ENCODE data around the gene IQCN.

The IQCN gene

GRCh38 chr19:18221815-18222725 lies 52.2 kb downstream of the IQCN start:
- H3K4me1 ChIP-seq (ENCODE audit: insufficient read depth, insufficient read length), result peaks cover 20% of the 10 kb centered on the region
- peaks cover 30% of the 10 kb centered on the region for H3K27me3 ChIP-seq (ENCODE audit: insufficient read depth, insufficient read length)
- no peak overlapping the region for H3K9ac ChIP-seq (ENCODE audit: insufficient read length, low read depth)
- no peaks in the 10 kb centered on the region for H3K9me3 ChIP-seq (ENCODE audit: insufficient read depth, low read length)
- no peak overlapping the region for H3K4me3 ChIP-seq (ENCODE audit: insufficient read length, low read depth)
- no peak for DNase-seq (ENCODE audit: low read depth, low spot score)
- no peak for TF ChIP-seq ZNF274 (IDR thresholded peaks at IDR 0.05; ENCODE audit: low read depth, low read length)
- TF ChIP-seq YY1 (IDR thresholded peaks at IDR 0.05; ENCODE audit: insufficient read depth, insufficient read length), result no peak
- TF ChIP-seq SUZ12 (IDR thresholded peaks at IDR 0.05; ENCODE audit: extremely low read depth, insufficient read depth, insufficient read length), result no peak
- H3K36me3 ChIP-seq (ENCODE audit: insufficient read depth, insufficient read length, low read length), result no peaks in the 10 kb centered on the region

DNA sequence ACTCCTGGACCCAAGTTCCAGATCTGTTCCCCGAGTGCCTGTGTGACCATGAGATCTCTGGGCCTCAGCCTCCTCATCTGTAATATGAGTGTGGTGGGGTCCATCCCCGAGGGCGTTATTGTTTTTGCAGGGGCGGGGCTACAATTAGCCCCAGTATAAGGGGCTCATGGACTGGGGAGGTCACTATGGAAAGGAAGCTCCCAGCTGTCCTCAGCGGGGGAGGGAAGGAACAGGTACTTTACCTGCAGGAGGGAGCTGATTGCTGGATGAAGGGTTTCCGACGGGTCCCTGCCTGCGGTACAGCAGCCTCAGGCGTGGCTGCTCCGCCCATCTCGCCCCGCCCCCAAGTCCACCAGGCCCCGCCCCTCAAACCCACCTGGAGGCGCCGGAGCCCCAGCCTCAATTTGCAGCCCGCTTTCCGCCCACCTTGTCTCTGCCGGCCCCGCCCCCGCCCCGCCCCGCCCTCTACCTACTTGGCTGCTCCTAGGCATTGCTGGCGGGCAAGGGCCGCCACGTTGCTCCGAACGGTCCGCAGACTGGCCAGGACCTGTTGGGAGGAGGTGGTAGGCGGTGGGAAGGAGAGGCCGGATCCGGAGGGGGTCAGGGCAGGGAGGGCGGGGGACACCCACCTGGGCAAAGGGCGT lies 53.5 kb downstream of the IQCN start:
- Histone ChIP-seq H3K27me3 (ENCODE audit: insufficient read depth, insufficient read length) (peaks cover 17% of the 10 kb centered on the region), H3K9me3 (ENCODE audit: insufficient read depth, low read length) (no peaks in the 10 kb centered on the region), H3K4me3 (ENCODE audit: insufficient read length, low read depth) (peak overlapping the region; percentile 12), H3K9ac (ENCODE audit: insufficient read length, low read depth) (peak overlapping the region; percentile 26), H3K4me1 (ENCODE audit: insufficient read depth, insufficient read length) (peaks cover 17% of the 10 kb centered on the region), H3K36me3 (ENCODE audit: insufficient read depth, insufficient read length, low read length) (no peaks in the 10 kb centered on the region)
- no peak for DNase-seq (ENCODE audit: low read depth, low spot score)
- no peak for TF ChIP-seq YY1 (IDR thresholded peaks at IDR 0.05; ENCODE audit: insufficient read depth, insufficient read length)

GRCh38 chr19:18219911-18220631 lies 54.2 kb downstream of the IQCN start:
- H3K4me3 ChIP-seq (ENCODE audit: insufficient read length, low read depth), result no peak overlapping the region
- H3K27me3 ChIP-seq (ENCODE audit: insufficient read depth, insufficient read length), result peaks cover 10% of the 10 kb centered on the region
- peak overlapping the region; percentile 26 for H3K9ac ChIP-seq (ENCODE audit: insufficient read length, low read depth)
- H3K9me3 ChIP-seq (ENCODE audit: insufficient read depth, low read length), result no peaks in the 10 kb centered on the region
- no peak for DNase-seq (ENCODE audit: low read depth, low spot score)
- no peak for TF ChIP-seq SUZ12 (IDR thresholded peaks at IDR 0.05; ENCODE audit: extremely low read depth, insufficient read depth, insufficient read length)
- TF ChIP-seq YY1 (IDR thresholded peaks at IDR 0.05; ENCODE audit: insufficient read depth, insufficient read length), result no peak
- no peak for TF ChIP-seq ZNF274 (IDR thresholded peaks at IDR 0.05; ENCODE audit: low read depth, low read length)
- no peaks in the 10 kb centered on the region for H3K36me3 ChIP-seq (ENCODE audit: insufficient read depth, insufficient read length, low read length)
- H3K4me1 ChIP-seq (ENCODE audit: insufficient read depth, insufficient read length), result peaks cover 12% of the 10 kb centered on the region

DNA sequence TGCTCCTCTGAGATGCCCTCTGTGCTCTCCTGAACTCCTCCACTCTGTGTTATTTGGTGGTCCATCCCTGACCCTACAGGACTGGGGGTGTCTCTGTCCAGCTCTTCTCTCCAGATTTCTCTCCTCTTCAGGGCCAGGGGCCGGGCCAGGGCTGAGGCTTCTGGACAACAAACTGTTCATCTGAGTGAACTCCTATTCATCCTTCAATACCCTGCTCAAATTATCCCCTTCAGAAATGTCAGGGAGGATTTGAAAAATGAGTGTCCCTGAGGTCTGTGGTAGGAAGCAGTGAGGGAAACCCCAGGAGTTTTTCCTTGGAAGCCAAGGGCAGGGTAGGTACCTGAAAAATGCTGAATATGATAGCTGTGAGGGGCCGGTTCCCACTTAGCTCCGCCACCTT lies 55.7 kb downstream of the IQCN start:
- H3K4me3 ChIP-seq (ENCODE audit: insufficient read length, low read depth), result no peak overlapping the region
- H3K27me3 ChIP-seq (ENCODE audit: insufficient read depth, insufficient read length), result peaks cover 4% of the 10 kb centered on the region
- H3K4me1 ChIP-seq (ENCODE audit: insufficient read depth, insufficient read length), result peaks cover 12% of the 10 kb centered on the region
- H3K36me3 ChIP-seq (ENCODE audit: insufficient read depth, insufficient read length, low read length), result no peaks in the 10 kb centered on the region
- no peak for TF ChIP-seq SUZ12 (IDR thresholded peaks at IDR 0.05; ENCODE audit: extremely low read depth, insufficient read depth, insufficient read length)
- TF ChIP-seq ZNF274 (IDR thresholded peaks at IDR 0.05; ENCODE audit: low read depth, low read length), result no peak
- TF ChIP-seq YY1 (IDR thresholded peaks at IDR 0.05; ENCODE audit: insufficient read depth, insufficient read length), result no peak
- no peak for DNase-seq (ENCODE audit: low read depth, low spot score)
- H3K9ac ChIP-seq (ENCODE audit: insufficient read length, low read depth), result no peak overlapping the region
- no peaks in the 10 kb centered on the region for H3K9me3 ChIP-seq (ENCODE audit: insufficient read depth, low read length)

GRCh38 chr19:18218159-18218558 lies 56.1 kb downstream of the IQCN start:
- peaks cover 12% of the 10 kb centered on the region for H3K4me1 ChIP-seq (ENCODE audit: insufficient read depth, insufficient read length)
- DNase-seq (ENCODE audit: low read depth, low spot score), result no peak
- H3K27me3 ChIP-seq (ENCODE audit: insufficient read depth, insufficient read length), result peaks cover 4% of the 10 kb centered on the region
- no peak for TF ChIP-seq ZNF274 (IDR thresholded peaks at IDR 0.05; ENCODE audit: low read depth, low read length)
- no peak for TF ChIP-seq SUZ12 (IDR thresholded peaks at IDR 0.05; ENCODE audit: extremely low read depth, insufficient read depth, insufficient read length)
- TF ChIP-seq YY1 (IDR thresholded peaks at IDR 0.05; ENCODE audit: insufficient read depth, insufficient read length), result no peak
- no peak overlapping the region for H3K4me3 ChIP-seq (ENCODE audit: insufficient read length, low read depth)
- H3K36me3 ChIP-seq (ENCODE audit: insufficient read depth, insufficient read length, low read length), result no peaks in the 10 kb centered on the region
- no peak overlapping the region for H3K9ac ChIP-seq (ENCODE audit: insufficient read length, low read depth)
- no peaks in the 10 kb centered on the region for H3K9me3 ChIP-seq (ENCODE audit: insufficient read depth, low read length)

DNA sequence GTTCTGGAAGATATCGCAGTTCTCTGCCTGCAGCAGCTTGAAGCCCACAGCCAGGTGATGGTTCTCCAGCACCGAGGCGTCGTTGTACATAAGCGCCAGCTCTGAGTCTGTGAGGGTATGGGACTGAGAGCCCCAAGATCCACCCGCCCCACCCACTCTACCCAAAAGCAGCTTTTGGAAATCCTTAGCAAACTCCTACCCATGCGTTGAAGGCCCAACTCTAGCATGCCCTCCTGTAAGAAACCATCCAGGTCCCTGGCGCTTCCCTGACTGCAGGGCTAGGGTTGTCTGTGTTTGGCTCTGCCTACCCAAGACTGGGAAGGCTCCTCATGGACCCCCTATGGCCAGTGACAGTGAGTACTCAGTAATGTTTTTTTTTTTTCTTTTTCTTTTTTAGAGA lies 57.5 kb downstream of the IQCN start:
- Histone ChIP-seq H3K9me3 (ENCODE audit: insufficient read depth, low read length) (no peaks in the 10 kb centered on the region), H3K9ac (ENCODE audit: insufficient read length, low read depth) (no peak overlapping the region), H3K27me3 (ENCODE audit: insufficient read depth, insufficient read length) (peaks cover 4% of the 10 kb centered on the region), H3K4me1 (ENCODE audit: insufficient read depth, insufficient read length) (peaks cover 12% of the 10 kb centered on the region), H3K36me3 (ENCODE audit: insufficient read depth, insufficient read length, low read length) (no peaks in the 10 kb centered on the region), H3K4me3 (ENCODE audit: insufficient read length, low read depth) (no peak overlapping the region)
- DNase-seq (ENCODE audit: low read depth, low spot score), result no peak
- TF ChIP-seq SUZ12 (IDR thresholded peaks at IDR 0.05; ENCODE audit: extremely low read depth, insufficient read depth, insufficient read length), result no peak
- no peak for TF ChIP-seq YY1 (IDR thresholded peaks at IDR 0.05; ENCODE audit: insufficient read depth, insufficient read length)
- TF ChIP-seq ZNF274 (IDR thresholded peaks at IDR 0.05; ENCODE audit: low read depth, low read length), result no peak

Measured in NT2/D1 (cell line).